ENCODE measurements around the gene ZNF711.

- TF ChIP-seq EZH2 (optimal IDR thresholded peaks at IDR 0.05; ENCODE audit: low read depth, low read length), result no peak
- TF ChIP-seq, protein P1, sequence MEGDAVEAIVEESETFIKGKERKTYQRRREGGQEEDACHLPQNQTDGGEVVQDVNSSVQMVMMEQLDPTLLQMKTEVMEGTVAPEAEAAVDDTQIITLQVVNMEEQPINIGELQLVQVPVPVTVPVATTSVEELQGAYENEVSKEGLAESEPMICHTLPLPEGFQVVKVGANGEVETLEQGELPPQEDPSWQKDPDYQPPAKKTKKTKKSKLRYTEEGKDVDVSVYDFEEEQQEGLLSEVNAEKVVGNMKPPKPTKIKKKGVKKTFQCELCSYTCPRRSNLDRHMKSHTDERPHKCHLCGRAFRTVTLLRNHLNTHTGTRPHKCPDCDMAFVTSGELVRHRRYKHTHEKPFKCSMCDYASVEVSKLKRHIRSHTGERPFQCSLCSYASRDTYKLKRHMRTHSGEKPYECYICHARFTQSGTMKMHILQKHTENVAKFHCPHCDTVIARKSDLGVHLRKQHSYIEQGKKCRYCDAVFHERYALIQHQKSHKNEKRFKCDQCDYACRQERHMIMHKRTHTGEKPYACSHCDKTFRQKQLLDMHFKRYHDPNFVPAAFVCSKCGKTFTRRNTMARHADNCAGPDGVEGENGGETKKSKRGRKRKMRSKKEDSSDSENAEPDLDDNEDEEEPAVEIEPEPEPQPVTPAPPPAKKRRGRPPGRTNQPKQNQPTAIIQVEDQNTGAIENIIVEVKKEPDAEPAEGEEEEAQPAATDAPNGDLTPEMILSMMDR (IDR thresholded peaks at IDR 0.05; ENCODE audit: low read length), result no peak
These were observed 22.4 kb upstream of the ZNF711 start for GRCh38 chrX:85221361-85221760.
